ENCODE results near the gene DOCK8.

- no peak for TF ChIP-seq CTCF (IDR thresholded peaks at IDR 0.05)
- TF ChIP-seq POLR2A (IDR thresholded peaks at IDR 0.05): no peak
- TF ChIP-seq POLR2AphosphoS5 (IDR thresholded peaks at IDR 0.05): no peak
These were observed 116.5 kb downstream of the DOCK8 start for GRCh38 chr9:331197-331596.
